HEK293 (cell line): ENCODE data around the gene BCAS3.

ENCODE experiments used
- BCL6B ChIP-seq: fragments of 450-650 bp; formaldehyde crosslinking; IDR thresholded peaks from 2 replicates; pipeline ENCODE4 v1.5.1; 2017; ENCODE audit warnings: missing biosample characterization, missing genetic modification characterization
- CTCF ChIP-seq: fragments of 450-650 bp; formaldehyde crosslinking; IDR thresholded peaks from 2 replicates; pipeline ENCODE4 v1.5.1; 2016; ENCODE audit warnings: missing biosample characterization, missing genetic modification characterization
- TRIM28 ChIP-seq: IDR thresholded peaks from 2 replicates; pipeline ENCODE4 v1.6.1; 2011; ENCODE audit warnings: low read length, control low read depth, borderline replicate concordance
- ZBTB21 ChIP-seq: fragments of 450-650 bp; formaldehyde crosslinking; IDR thresholded peaks from 2 replicates; pipeline ENCODE4 v1.5.1; 2017; ENCODE audit warnings: missing biosample characterization, missing genetic modification characterization
- ZNF133 ChIP-seq: fragments of 450-650 bp; formaldehyde crosslinking; IDR thresholded peaks from 2 replicates; pipeline ENCODE4 v1.5.1; 2016; ENCODE audit warnings: missing biosample characterization, missing genetic modification characterization
- ZNF19 ChIP-seq: fragments of 450-650 bp; formaldehyde crosslinking; IDR thresholded peaks from 2 replicates; pipeline ENCODE4; 2016; ENCODE audit warnings: missing biosample characterization, missing genetic modification characterization, low read depth
- ZNF274 ChIP-seq, 2 experiments: fragments of 200-500 bp in 1 of 2; fragments of 450-650 bp in 1 of 2; sonication (Bioruptor generic) in 1 of 2; formaldehyde crosslinking in 1 of 2; IDR thresholded peaks; 2 replicates each; pipeline versions ENCODE4 v1.5.1 to v1.6.1; 2014 to 2016; ENCODE audit warnings: borderline replicate concordance in 1 of 2, inconsistent platforms in 1 of 2, low read length in 1 of 2, missing biosample characterization in 1 of 2, missing genetic modification characterization in 1 of 2
- ZNF610 ChIP-seq: fragments of 450-650 bp; formaldehyde crosslinking; IDR thresholded peaks from 2 replicates; pipeline ENCODE4 v1.5.1; 2016; ENCODE audit warnings: missing biosample characterization, missing genetic modification characterization, borderline replicate concordance
- ZNF670 ChIP-seq: fragments of 450-650 bp; formaldehyde crosslinking; IDR thresholded peaks from 2 replicates; pipeline ENCODE4 v1.5.1; 2016; ENCODE audit warnings: missing biosample characterization, missing genetic modification characterization, low read depth
- ZNF701 ChIP-seq: fragments of 450-650 bp; formaldehyde crosslinking; IDR thresholded peaks from 2 replicates; pipeline ENCODE4 v1.5.1; 2016; ENCODE audit warnings: missing biosample characterization, missing genetic modification characterization
- ZNF707 ChIP-seq: fragments of 450-650 bp; formaldehyde crosslinking; IDR thresholded peaks from 2 replicates; pipeline ENCODE4 v1.5.1; 2016; ENCODE audit warnings: missing biosample characterization, missing genetic modification characterization
- ZNF785 ChIP-seq: fragments of 450-650 bp; formaldehyde crosslinking; IDR thresholded peaks from 2 replicates; pipeline ENCODE4 v1.5.1; 2016; ENCODE audit warnings: missing biosample characterization, missing genetic modification characterization
- ZNF837 ChIP-seq: fragments of 450-650 bp; formaldehyde crosslinking; IDR thresholded peaks from 2 replicates; pipeline ENCODE4 v1.5.1; 2016; ENCODE audit warnings: missing biosample characterization, missing genetic modification characterization

- TF ChIP-seq CTCF (tag by site-specific recombination), result no peak
- no peak for TF ChIP-seq ZNF133 (tag by site-specific recombination)
- no peak for TF ChIP-seq ZNF610 (tag by site-specific recombination)
- no peak for TF ChIP-seq ZNF785 (tag by site-specific recombination)
- TF ChIP-seq ZBTB21, result no peak
- TF ChIP-seq ZNF701 (tag by site-specific recombination), result no peak
- TF ChIP-seq ZNF707 (tag by site-specific recombination), result no peak
- TF ChIP-seq TRIM28, result no peak
- TF ChIP-seq ZNF670 (tag by site-specific recombination), result no peak
- TF ChIP-seq BCL6B (tag by site-specific recombination), result no peak
- TF ChIP-seq ZNF274 (IDR thresholded peaks at IDR 0.05; ENCODE audit: low read length), result no peak
- no peak for TF ChIP-seq ZNF274 (tag by site-specific recombination; IDR thresholded peaks at IDR 0.05; ENCODE audit: borderline replicate concordance)
- no peak for TF ChIP-seq ZNF837 (tag by site-specific recombination)
- no peak for TF ChIP-seq ZNF19 (tag by site-specific recombination)
Measured at GRCh38 chr17:61087024-61087423, 409.4 kb downstream of the BCAS3 start.
